HG02588 (cell line): Measurements from ENCODE around the gene DONSON.
"Not testable (repeated sequence)": the region's sequence is repeated elsewhere in the genome, so short reads cannot be mapped to it uniquely, and the experiment has no call there.

Experiments
- ATAC-seq: cut with Tn5 transposase; IDR thresholded peaks from one replicate; pipeline ENCODE4 v1.9.1; 2021; ENCODE audit warnings: mild to moderate bottlenecking, moderate library complexity; ENCODE audit not compliant: unreplicated experiment

DONSON gene

DNA sequence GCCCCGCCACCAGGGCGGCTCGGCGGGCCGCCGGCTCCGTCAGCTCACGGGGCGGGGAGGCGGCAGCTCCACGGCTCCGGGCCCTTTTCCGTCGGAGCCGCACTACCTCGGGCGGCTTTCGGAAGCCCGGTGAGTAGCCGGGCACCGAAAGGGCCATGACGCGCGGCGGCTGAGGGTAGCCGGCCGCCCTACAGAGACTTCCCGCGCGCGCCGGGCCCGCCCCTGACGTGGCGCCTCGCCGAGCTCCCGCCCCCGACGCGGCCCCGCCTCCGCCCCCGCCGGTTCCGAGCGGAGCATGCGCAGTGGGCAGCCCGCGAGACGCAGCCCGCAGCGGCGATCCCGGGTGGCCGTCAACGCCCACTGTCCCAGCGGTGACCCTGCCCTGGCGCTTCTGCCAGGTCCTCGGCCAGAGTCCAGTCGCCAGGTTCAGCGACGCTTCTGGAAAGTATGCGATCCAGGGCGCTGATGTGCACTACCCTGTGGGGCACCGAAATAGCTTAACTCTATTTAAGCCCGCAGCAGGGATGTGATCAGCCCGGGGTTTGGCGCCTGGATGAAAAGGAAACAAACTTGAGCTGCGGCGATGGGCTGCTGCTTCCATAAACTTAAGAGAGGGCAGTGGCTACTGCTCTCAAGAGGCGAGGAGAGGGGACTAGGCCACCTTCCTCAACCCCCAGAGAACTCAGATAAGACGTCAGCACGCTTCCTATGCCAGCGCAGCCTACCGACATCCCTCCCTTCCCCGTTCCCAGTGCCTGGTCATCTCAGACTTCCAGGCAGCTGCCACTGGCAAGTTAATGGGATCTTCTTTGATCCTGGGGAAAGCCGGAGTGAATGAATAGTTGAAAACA, at the start of gene DONSON:
Gene DONSON (minus strand): TSS at position 200 of the 851 bp plus-strand sequence. CDS start 43 bp downstream, at position 157.
- ATAC-seq: peak; percentile 90

DNA sequence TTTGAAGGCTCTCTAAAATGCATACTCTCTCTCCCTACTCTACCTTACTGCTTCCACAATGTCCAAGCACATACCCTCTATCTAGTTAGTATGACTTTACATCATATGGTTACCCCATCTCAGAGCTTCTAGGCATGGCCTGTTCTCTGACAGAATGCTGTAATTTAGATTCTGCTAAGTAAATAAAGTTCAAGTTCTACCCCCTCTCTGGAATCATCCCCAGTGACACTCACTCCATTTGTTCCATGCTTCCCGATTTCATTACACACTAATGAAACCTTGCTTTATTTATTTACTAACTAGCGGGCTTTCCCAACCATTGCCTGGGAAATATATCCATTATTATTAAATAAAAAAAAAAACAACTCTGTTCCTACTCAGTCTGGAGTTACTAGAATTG, 45.8 kb upstream of the DONSON start:
- ATAC-seq: no peak

GRCh38 chr21:33626151-33626550, 37.7 kb upstream of the DONSON start:
- ATAC-seq: not testable (repeated sequence)

- ATAC-seq: no peak
These were observed 33.8 kb upstream of the DONSON start for GRCh38 chr21:33622253-33622652.

- no peak for ATAC-seq
These were observed 31.2 kb upstream of the DONSON start for GRCh38 chr21:33619726-33620125.

- ATAC-seq: no peak
These were observed 29.9 kb upstream of the DONSON start for GRCh38 chr21:33618407-33618806.

DNA sequence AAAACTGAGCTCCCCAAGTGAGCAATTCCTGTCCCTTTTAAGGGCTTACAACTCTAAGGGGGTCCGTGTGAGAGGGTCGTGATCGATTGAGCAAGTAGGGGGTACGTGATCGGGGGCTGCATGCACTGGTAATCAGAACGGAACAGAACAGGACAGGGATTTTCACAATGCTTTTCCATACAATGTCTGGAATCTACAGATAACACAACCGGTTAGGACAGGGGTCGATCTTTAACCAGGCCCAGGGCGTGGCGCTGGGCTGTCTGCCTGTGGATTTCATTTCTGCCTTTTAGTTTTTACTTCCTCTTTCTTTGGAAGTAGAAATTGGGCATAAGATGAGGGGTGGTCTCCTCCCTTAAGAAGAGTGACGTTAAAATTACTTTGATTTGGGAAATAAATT, 29.1 kb upstream of the DONSON start:
- ATAC-seq: not testable (repeated sequence)

DNA sequence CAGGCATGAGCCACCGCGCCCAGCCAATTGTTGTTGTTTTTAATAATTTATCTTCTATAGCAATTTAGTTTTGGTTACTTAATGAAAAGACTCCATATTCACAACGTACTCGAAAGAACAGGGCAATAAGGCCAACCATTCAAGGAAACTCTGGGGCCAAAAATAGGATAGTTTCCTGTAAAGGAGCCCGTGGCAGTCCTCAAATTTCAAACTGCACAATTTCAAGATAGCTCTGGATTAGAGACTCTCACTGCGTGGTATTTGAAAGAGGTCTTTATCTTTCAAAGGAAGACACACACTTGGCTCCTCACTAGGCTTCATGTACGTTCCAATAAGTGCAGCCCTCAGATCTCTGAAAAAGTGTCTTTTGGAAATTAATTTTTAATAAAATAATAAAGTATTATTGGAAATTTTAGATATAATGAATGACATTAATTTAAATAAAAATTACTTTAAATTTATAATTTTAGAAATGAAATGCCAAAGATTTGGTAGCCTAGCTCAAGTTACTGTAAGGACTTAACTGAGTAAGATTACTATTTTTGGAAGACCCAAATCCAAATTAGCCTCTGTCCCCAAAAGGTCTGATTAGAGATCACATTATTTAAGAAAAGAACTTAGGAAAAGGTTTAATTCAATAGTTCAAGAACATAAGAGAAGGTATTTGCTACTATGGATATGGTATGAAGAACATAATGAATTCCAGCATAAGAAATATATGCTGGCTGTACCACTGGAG, 22.7 kb upstream of the DONSON start:
- ATAC-seq: no peak

- no peak for ATAC-seq
These were observed 20.1 kb upstream of the DONSON start for GRCh38 chr21:33608559-33608958.

DNA sequence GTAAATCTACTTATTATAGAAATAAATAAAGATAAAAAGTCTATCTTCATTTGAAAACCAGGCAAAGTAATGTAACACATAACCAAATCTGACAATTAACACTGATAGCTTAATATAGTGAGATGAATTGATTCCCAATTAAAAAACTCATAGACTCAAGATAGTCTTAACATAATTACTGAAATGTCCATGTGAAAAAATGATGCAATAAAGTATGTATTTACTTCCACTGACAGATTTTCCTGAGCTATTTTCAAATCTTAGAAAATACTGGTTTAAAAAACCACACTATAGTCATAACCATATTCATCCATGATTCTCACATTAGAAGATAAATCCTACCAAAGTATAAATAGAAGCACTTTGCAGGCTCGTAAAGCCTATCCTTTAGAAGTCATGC, 9.6 kb upstream of the DONSON start:
- ATAC-seq: no peak

- no peak for ATAC-seq
These were observed 546 bp downstream of the DONSON start for GRCh38 chr21:33587792-33588484.

DNA sequence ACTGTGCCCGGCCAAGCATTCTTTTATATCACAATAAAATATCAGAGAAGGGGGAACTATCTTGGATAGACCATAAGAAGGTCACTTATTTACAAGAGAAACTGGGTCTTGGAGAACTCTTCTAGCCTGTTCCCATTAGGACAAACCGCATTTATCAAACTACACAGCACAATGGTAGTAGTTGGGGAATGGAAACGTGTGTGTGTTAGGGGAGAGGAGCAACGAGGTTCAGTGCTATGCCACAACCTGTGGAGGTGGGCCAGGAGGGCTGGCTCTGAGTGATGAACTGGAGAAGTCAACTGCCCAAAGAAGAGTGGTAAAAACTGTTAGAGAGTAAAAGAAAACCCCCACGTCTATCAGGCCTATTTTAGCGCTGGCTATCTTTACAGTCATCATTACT, 1.6 kb downstream of the DONSON start:
- ATAC-seq: no peak

- no peak for ATAC-seq
These were observed 4.0 kb downstream of the DONSON start for GRCh38 chr21:33584455-33584854.

GRCh38 chr21:33578959-33579542, 9.4 kb downstream of the DONSON start:
- ATAC-seq: no peak

DNA sequence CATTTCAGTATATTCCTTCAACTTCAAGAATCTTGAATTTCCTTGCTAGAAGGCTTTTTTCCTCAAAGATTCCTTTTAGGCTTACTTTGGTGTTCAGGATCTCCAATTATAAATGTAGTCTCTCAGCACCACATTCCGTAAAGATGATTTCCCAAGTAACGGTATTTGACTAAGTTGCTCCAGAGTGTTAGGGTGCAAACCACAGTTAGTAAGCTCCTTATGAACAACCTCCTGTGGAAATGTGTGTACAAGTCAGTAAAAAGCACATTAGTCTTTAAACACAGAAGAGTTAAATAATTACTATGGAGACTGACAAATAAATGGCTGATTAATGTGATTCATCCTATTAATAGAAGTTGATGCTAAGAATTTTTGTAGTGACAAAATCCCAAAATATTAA, 10.3 kb downstream of the DONSON start:
- no peak for ATAC-seq

GRCh38 chr21:33576741-33577141, 11.7 kb downstream of the DONSON start:
- not testable (repeated sequence) for ATAC-seq

GRCh38 chr21:33572350-33572749, 16.1 kb downstream of the DONSON start:
- ATAC-seq: no peak

- no peak for ATAC-seq
These were observed 18.5 kb downstream of the DONSON start for GRCh38 chr21:33569991-33570390.

DNA sequence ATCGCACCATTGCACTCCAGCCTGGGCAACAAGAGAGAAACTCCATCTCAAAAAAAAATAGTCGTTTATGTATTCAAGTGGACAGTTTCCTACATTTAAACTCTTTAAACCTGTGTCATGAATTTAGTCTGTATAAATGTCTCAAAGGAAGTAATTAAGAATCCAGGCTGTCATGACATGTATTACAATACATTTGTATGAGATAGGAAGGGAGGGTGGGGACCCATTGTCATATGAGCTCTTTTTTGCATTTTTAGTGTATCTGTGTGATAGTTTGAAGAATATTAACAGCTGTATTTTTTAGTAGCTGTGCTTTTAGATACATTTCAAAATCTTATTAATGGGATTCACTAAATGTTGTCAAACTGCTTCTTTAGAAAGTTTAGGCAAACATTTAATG, 20.0 kb downstream of the DONSON start:
- ATAC-seq: no peak

- ATAC-seq: no peak
These were observed 20.6 kb downstream of the DONSON start for GRCh38 chr21:33567914-33568313.

- no peak for ATAC-seq
These were observed 22.0 kb downstream of the DONSON start for GRCh38 chr21:33566514-33566913.
